A673 (cell line): ENCODE data around the gene ECHS1. TPM values are rescaled to one million over a fixed set of nuclear protein-coding genes. Genes with fewer than 3 reads are reported as not detected.
"Not testable (repeated sequence)": the region's sequence is repeated elsewhere in the genome, so short reads cannot be mapped to it uniquely, and the experiment has no call there.

Source experiments
- BruUV-seq: library from RNA; stranded (reverse); fragments of 400-500 nt; replicated peaks from 2 replicates; lab custom pipeline; 2021; lab: Mats Ljungman, UMichigan
- CTCF ChIA-PET: fragments of 300-600 bp; sonication (Branson Sonifier 250); formaldehyde crosslinking; loops from one replicate; lab custom pipeline; 2022; ENCODE audit warnings: antibody characterized with exemption; lab: Charles Lee
- POLR2A ChIA-PET: fragments of 300-600 bp; sonication (Branson Sonifier 250); formaldehyde crosslinking; loops from one replicate; lab custom pipeline; 2022; ENCODE audit warnings: antibody characterized with exemption; ENCODE audit not compliant: low non-redundant PET; lab: Charles Lee
- DNase-seq: peaks from one replicate; pipeline ENCODE4 v3.0.0-alpha.2; 2015; ENCODE audit warnings: low spot score
- H3K27ac ChIP-seq: fragments of 200-600 bp; sonication (generic); 2 replicates; pipeline ENCODE4 v1.5.1; 2016; ENCODE audit warnings: mixed run types, low read depth, mild to moderate bottlenecking, mixed read lengths, antibody characterized with exemption, low read length; ENCODE audit not compliant: poor library complexity, severe bottlenecking
- H3K27me3 ChIP-seq: fragments of 200-600 bp; sonication (generic); replicated peaks from 2 replicates; pipeline ENCODE4 v1.6.1; 2017; ENCODE audit warnings: mixed run types, low read depth, mild to moderate bottlenecking, mixed read lengths, antibody characterized with exemption, low read length; ENCODE audit not compliant: insufficient read depth, poor library complexity
- H3K36me3 ChIP-seq: fragments of 200-600 bp; sonication (generic); 2 replicates; pipeline ENCODE4 v1.6.1; 2016; ENCODE audit warnings: mixed run types, mild to moderate bottlenecking, mixed read lengths, antibody characterized with exemption, low read length; ENCODE audit not compliant: insufficient read depth, poor library complexity, severe bottlenecking
- H3K4me1 ChIP-seq: fragments of 200-600 bp; sonication (generic); 2 replicates; pipeline ENCODE4 v1.6.1; 2017; ENCODE audit warnings: mixed run types, mild to moderate bottlenecking, mixed read lengths, antibody characterized with exemption, low read length; ENCODE audit not compliant: insufficient read depth, poor library complexity, severe bottlenecking
- H3K4me3 ChIP-seq: fragments of 200-600 bp; sonication (generic); 2 replicates; pipeline ENCODE4 v1.5.1; 2016; ENCODE audit warnings: low read depth, mixed run types, mild to moderate bottlenecking, mixed read lengths, low read length; ENCODE audit not compliant: poor library complexity, severe bottlenecking
- H3K9me3 ChIP-seq: fragments of 200-600 bp; sonication (generic); 2 replicates; pipeline ENCODE4 v1.6.1; 2016; ENCODE audit warnings: mixed run types, low read depth, mild to moderate bottlenecking, mixed read lengths, antibody characterized with exemption, low read length; ENCODE audit not compliant: poor library complexity, severe bottlenecking
- CTCF ChIP-seq: fragments of 300-800, 200-600 bp; sonication (generic); conservative IDR thresholded peaks from 2 replicates; pipeline ENCODE4 v1.5.1; 2017; ENCODE audit warnings: low read depth, mild to moderate bottlenecking, antibody characterized with exemption, low read length, moderate library complexity, mixed read lengths
- EZH2 ChIP-seq: fragments of 200-600 bp; sonication (generic); IDR thresholded peaks from 2 replicates; pipeline ENCODE4 v1.6.1; 2017; ENCODE audit warnings: borderline replicate concordance, low read depth, mild to moderate bottlenecking, mixed read lengths, antibody characterized with exemption, low read length; ENCODE audit not compliant: poor library complexity, severe bottlenecking
- intact Hi-C: fragments of 100-400 bp; cut with micrococcal nuclease; formaldehyde crosslinking; loops from one replicate; pipeline ENCODE4 v1.10.0; 2022; ENCODE audit not compliant: unreplicated experiment
- total RNA-seq: library from RNA; stranded (reverse); gene quantifications from 2 replicates; pipeline ENCODE4 v1.2.3, GENCODE V29; 2021

ECHS1 gene
- total RNA-seq, 1 experiment from 2014 or later, result 96.3 TPM

DNA sequence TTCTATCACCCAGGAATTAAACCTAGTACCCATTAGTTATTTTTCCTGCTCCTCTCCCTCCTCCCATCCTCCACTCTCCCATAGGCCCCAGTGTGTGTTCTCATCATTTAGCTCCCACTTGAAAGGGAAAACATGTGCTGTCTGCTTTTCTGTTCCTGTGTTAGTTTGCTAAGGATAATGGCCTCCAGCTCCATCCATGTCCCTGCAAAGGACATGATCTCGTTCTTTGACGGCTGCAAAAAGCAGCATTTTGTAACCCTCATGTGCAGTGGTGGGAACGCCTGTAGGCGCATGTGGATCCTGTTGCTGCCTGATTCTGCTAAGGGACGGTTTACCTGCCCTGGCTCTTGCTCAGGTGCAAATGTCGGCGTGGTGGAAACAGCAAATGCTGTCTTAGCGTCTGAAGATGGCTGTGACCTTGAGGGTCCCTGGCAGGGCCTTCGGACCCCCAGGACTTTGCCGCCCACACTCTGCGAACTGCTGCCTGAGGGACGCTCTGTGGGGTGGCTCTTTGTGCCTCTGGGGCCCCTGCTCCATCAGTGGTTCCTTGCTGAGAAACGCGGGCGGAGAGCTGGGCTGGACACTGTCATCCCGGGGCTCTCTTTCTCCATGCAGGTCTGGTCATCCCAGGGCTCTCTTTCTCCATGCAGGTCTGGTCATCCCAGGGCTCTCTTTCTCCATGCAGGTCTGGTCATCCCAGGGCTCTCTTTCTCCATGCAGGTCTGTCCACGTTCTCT lies 15.2 kb upstream of the ECHS1 start:
- no peaks in the 10 kb centered on the region for H3K36me3 ChIP-seq
- BruUV-seq, result no TSS peak
- intact Hi-C loops, result no loop called here
- POLR2A ChIA-PET, result no interaction called here
- H3K4me3 ChIP-seq, result no peak overlapping the region
- H3K4me1 ChIP-seq, result peaks cover 1% of the 10 kb centered on the region
- H3K9me3 ChIP-seq, result no peaks in the 10 kb centered on the region
- no peaks in the 10 kb centered on the region for H3K27me3 ChIP-seq
- CTCF ChIA-PET, result no interaction called here
- no peak overlapping the region for H3K27ac ChIP-seq
- TF ChIP-seq EZH2, result no peak
- TF ChIP-seq CTCF, result no peak
- DNase-seq, result peak; percentile 37

- H3K4me1 ChIP-seq, H3K27me3 ChIP-seq, BruUV-seq, H3K9me3 ChIP-seq, intact Hi-C loops, H3K36me3 ChIP-seq, POLR2A ChIA-PET, CTCF ChIA-PET, DNase-seq, H3K4me3 ChIP-seq, H3K27ac ChIP-seq: not testable (repeated sequence)
These were observed 13.8 kb upstream of the ECHS1 start for GRCh38 chr10:133386951-133387350.

- intact Hi-C loops, result no loop called here
- CTCF ChIA-PET, result no interaction called here
- TF ChIP-seq EZH2 (no peak), CTCF (no peak)
- H3K4me1 ChIP-seq, result no peaks in the 10 kb centered on the region
- no peak overlapping the region for H3K4me3 ChIP-seq
- DNase-seq, result no peak
- H3K9me3 ChIP-seq, result no peaks in the 10 kb centered on the region
- POLR2A ChIA-PET, result no interaction called here
- BruUV-seq, result no TSS peak
- H3K27ac ChIP-seq, result no peak overlapping the region
- no peaks in the 10 kb centered on the region for H3K27me3 ChIP-seq
- H3K36me3 ChIP-seq, result no peaks in the 10 kb centered on the region
These were observed 12.1 kb upstream of the ECHS1 start for GRCh38 chr10:133385214-133385613.

- Histone ChIP-seq H3K27ac (no peak overlapping the region), H3K27me3 (no peaks in the 10 kb centered on the region), H3K4me1 (no peaks in the 10 kb centered on the region), H3K4me3 (no peak overlapping the region), H3K9me3 (no peaks in the 10 kb centered on the region), H3K36me3 (no peaks in the 10 kb centered on the region)
- no peak for TF ChIP-seq CTCF
- TF ChIP-seq EZH2, result no peak
- DNase-seq, result no peak
- ChIA-PET POLR2A (no interaction called here), CTCF (no interaction called here)
- no TSS peak for BruUV-seq
- intact Hi-C loops, result no loop called here
These were observed 10.9 kb upstream of the ECHS1 start for GRCh38 chr10:133384071-133384470.
